HG03521 (cell line): Measurements from ENCODE around the gene ATG13.

Experiments
- ATAC-seq: cut with Tn5 transposase; IDR thresholded peaks from one replicate; pipeline ENCODE4 v1.9.1; 2021; ENCODE audit warnings: mild to moderate bottlenecking, moderate library complexity; ENCODE audit not compliant: unreplicated experiment

Gene ATG13

DNA sequence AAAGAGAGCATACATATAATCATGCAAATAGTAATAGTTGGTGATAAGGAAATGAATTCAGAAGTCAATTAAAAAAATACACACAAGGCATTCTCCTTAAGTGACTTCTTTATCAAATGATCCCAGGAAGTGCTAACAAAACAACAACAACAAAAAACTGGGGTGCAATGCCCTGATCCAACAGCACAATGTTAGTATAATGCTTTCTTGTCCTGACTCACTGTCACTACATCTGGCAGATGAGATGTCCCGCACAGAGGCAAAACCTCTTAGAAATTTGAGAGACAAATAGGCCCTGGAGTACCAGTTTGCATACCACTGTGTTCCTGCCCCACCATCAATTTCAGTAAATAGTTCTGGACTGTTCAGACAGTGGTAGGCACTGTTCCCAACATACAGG lies 12.6 kb upstream of the ATG13 start:
- ATAC-seq, result no peak

DNA sequence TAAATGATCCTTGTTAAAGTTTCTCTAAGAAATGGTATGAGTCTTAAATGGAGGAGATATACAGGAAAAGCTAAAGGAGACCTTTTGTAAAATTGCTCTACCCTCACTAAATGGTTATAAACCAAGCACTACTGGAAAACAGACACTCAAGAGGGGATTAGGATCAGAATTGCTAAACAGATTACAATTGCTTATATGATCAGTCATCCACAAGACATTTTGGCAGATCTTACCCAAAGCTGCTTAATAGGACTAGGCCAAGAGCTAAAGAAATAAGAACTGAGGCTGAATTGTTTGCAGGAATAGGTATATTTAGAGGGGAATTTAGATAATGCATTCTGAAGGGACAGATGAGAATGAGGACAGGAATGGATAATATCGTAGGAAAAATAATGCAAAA lies 9.8 kb upstream of the ATG13 start:
- no peak for ATAC-seq

DNA sequence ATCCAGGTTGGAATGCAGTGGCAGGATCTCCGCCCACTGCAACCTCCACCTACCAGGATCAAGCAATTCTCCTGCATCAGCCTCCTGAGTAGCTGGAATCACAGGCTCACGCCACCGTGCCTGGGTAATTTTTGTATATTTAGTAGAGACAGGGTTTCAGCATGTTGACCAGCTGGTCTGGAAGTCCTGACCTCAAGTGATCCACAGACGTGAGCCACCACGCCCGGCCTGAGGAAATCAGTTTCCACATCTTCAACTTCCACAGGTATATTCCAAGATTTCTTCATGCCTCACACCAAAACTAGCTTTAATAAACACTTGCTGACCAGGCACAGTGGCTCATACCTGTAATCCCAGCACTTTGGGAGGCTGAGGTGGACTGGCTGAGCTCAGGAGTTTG lies 8.0 kb upstream of the ATG13 start:
- ATAC-seq, result no peak

DNA sequence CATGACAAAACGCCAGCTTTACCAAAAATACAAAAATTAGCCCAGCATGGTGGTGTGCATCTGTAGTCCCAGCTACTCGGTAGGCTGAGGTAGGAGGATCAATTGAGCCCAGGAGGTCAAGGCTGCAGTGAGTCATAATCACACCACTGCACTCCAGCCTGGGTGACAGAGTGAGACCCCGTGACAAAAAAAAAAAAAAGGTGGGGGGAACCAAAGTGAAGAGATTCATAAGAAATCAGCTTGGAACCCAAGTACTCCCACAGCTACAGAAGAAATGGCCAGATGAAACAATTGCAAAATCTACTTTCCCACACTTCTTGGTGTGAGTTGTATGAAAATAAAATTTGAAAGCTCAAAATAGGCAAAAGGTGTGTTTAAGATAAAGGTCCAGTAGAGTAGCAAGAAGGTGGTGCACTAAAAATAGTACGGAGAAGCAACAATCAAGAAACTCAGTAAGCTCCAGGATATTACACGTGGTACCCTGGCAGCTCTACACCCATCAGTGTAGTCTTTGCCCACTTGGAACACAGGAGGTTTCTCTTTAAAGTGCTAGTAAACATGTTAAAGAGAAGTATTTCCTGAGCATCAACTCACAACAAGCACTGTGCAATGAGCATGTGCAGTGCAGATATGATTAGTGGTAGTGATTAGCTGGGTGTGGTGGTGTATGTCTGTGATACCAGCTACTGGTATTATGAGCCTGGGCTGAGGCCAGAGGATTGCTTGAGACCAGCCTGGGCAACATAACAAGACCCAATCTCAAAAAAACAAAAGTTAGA lies 5.6 kb upstream of the ATG13 start:
- ATAC-seq, result no peak

DNA sequence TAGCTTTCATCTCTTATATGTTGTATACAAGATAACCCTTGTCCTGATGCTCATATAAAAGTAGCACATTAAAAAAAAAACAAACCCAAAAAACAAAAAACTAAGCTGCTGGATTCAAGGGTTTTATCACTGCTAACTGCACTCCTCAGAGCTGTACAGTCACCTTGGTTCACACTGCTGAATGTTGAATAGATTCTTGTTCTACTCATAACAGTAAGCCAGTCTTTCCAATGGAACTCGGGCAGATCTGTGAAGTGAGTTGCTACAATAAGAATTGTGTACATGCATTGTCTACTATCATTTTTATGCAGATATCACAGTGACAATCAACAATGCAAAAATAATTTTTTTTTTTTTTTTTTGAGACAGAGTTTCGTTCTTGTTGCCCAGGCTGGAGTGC lies 5.0 kb upstream of the ATG13 start:
- no peak for ATAC-seq

DNA sequence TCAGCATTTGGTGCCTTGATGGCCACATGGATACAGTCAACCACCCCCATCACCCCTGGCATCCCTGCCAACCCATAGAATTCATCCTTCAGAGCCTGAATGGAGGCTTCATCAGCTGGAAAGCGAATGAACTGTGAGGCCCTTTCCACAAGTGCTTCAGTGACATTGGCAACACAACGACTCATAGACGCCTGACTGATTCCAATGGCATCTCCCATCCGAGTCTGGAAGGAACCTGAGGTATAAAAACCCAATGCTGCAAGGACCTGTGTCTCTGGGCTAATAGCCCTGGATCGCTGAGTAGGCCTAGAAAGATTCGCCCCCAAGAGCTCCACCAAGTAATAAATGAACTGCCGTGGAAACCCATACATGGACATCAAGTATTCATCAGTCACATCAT lies 1.6 kb upstream of the ATG13 start:
- no peak for ATAC-seq

DNA sequence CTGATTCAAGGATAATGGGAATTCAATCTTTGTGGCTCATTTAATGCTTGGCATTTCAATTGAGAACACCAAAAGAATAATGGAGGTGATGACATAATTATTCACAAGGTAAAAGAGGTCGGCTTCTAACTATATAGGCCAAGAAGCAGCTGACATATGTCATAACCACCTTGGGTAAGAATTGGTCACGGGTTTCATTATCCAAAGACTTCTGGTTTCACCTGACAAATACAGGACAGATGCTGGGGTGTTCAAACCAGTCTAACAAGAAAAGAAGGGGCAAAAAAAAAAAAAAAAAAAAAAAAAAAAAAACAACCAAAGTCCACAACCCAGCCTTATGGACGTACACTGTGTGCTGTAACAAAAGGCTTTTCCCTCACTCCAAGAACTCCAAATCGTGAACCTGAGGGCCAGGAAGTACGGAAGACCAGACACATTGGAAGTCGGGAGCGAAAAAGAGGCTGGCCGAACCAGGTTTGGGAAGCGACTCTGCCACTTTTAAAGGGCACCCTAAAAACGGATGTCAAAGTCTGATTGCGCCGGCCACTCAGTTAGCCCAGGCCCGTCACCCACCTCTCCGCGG lies 711 bp upstream of the ATG13 start:
- ATAC-seq, result no peak

DNA sequence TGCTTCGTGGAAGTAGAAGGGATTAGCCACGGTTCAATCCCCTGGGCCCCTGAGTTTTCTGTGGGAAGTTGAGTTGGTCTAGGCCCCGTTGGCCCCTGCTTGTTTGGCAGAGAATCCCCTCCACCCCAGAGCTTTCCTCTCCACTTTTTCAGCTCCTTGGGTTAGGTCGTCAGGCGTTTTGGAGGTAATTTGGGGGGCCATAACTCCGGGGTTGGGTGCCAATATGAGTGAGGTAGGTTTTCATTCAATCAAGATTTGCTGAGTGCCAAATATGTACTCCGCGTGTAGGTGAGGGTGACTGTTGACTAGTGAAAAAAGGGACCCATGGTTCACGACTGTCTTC lies 590 bp downstream of the ATG13 start:
- ATAC-seq, result no peak

DNA sequence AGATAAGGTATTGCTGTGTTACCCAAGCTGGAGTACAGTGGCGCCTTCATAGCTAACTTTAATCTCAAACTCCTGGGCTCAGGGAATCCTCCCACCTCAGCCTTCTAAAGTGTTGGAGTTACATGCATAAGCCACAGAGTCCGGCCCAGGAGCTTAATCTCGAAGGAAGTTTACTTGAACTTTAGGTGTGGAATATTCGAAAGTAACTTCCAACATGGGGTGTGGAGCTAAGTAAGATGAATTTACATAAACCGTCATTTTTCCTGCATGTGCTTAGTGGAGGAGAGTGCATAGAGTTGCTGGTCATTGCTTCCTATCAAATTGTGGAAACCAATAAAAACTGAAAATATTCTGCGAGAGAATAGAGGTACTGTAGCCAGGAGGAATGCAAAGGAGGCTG lies 1.5 kb downstream of the ATG13 start:
- ATAC-seq, result no peak

DNA sequence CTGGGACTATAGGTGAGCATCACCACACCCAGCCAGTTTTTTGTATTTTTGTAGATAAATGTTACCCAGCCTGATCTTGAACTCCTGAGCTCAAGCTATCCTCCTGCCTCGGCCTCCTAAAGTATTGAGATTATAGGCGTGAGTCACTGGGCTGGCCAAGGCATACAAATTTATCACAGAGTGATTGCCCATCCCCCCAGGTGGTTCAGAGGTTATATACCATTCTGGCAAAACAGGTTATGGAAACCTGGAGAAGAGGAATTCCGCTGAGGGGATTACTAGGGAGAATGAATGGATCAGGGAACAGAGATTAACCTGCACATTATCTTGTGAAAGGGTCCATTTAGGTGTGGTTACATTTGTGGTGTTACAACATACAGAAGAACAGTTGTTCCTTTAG lies 8.1 kb downstream of the ATG13 start:
- no peak for ATAC-seq

DNA sequence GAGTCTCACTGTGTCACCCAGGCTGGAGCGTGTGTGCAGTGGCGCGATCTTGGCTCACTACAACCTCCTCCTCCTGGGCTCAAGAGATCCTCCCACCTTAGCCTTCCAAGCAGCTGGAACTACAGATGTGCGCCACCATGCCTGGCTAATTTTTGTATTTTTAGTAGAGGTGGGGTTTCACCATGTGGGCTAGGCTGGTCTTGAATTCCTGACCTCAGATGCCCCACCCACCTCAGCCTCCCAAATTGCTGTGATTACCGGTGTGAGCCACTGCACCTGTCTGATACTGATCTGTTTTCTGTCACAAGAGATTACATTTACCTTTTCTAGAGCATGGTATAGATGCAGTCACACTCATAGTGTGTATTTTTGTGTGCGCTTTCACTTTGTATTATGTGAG lies 11.6 kb downstream of the ATG13 start:
- ATAC-seq, result no peak

DNA sequence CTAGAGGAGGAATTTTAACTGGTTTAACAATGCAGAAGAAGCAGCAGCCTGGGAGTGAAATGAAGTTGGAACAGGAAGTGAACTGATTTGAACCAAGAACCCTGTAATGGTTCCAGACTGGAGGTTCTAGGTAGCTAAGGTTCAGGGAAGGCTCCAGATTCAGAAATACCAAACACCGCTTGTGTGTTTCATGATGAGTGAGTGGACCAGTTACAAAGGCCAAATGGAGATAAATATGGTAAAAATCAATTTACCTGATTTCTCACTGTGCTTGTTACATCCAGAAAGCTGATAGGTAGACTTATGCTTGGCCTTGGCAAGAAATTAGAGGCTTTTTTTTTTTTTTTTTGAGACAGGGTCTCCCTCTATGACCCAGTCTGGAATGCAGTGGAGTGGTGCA lies 12.9 kb downstream of the ATG13 start:
- no peak for ATAC-seq

DNA sequence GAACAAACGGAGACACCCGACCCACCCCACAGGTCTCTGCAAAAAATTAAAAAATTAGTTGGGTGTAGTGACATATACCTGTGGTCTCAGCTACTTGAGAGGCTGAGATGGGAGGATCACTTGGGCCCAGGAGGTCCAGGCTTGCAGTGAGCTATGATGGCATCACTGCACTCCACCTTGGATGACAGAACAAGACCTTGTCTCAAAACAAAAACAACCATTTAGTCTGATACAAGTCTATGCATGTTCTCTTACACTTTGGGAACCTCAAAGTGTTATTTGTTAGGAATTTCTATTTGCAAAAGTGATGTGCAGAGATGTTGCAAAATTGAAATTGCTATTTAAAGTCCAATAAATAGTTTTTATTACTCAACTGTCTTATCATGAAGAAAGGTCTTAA lies 14.3 kb downstream of the ATG13 start:
- ATAC-seq, result no peak

DNA sequence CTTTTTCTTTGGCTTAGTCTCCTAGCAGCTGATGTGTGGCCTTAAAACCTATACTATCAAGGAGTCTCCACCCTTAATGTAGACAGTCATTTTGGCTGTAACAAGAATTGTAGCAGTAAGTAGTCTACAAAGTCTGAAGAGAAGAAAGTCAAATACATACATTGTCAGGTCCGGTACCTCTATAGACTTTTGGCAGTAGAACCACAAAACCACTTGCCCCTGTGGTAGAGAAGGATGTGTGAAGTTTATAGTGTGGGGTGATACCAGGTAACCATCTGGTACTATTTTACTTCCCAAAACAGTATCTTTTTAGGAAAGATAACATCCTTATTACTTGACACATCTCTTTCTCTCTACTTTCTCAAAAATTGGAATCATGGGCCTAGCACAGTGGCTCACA lies 15.1 kb downstream of the ATG13 start:
- no peak for ATAC-seq

DNA sequence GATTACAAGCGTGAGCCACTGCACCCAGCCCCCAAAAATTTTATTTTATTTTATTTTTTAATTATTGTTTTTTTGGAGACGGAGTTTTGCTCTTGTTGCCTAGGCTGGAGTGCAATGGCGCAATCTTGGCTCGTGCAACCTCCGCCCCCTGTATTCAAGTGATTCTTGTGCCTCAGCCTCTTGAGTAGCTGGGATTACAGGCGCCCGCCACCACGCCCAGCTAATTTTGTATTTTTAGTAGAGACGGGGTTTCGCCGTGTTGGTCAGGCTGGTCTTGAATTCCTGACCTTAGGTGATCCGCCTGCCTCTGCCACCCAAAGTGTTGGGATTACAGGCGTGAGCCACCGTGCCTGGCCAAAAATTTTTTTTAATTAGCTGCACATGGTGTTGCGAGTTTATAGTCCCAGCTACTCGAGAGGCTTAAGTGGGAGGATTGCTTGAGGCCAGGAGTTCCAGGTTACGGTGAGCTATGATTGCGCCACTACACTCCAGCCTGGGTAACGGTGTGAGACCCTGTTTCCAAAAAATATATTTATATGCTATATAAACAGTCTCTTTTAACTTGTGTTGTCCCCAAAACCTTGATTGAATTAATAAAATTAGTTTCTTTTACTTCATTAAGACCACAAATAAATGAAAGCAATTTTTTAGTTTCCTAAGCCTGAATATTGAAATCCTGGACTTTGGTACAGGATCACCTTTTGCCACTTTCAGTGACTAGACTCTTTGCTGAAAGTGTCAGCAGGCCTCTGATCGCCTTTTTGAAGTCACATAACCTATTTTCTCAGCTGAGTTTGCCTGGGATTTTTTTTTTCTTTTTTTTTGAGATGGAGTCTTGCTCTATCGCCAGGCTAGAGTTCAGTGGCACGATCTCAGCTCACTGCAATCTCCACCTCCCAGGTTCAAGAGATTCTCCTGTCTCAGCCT lies 16.2 kb downstream of the ATG13 start:
- no peak for ATAC-seq

DNA sequence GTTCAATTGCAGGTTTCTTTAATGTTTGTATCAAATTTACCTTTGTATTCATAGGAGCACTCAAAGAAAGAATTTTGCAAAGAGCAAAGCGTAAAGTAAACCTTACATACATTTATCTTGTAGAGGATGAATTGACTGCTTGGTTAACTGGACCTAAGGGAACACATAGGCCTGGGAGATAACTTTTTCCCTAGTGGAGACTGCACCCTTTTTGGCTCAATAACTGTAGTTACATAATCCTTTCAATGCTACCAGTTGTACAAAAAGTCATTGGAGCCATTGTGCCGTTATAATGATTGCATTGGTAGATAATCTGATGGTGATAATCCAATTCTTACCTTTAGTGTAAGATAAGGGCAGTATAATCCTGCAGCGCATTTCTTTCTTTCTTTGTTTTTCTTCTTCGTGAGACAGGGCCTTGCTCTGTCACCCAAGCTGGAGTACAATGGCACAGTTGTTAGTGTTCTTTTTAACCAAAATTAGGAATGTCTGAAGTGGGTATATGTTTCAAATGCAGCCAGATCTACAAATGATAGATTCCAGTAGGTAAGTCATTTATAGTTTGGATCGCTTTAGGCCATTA lies 18.3 kb downstream of the ATG13 start:
- no peak for ATAC-seq

DNA sequence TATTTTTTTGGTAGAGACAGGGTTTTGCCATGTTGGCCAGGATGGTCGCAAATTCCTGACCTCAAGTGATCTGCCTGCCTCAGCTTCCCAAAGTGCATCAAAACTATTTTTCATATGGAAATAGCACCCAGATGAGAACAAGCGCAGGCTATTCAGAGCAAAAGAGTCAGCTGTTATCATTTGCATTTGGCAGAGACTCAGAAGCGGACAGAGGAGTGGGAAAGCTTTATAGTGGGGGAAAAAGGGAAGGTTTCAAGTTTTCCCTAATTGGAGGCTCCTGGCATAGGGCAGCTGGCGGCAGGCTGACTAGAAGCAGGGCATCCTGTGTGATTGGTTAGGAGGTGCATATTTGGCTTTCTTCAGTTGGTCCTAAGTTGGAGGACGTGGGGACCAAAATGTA lies 20.2 kb downstream of the ATG13 start:
- ATAC-seq, result no peak

DNA sequence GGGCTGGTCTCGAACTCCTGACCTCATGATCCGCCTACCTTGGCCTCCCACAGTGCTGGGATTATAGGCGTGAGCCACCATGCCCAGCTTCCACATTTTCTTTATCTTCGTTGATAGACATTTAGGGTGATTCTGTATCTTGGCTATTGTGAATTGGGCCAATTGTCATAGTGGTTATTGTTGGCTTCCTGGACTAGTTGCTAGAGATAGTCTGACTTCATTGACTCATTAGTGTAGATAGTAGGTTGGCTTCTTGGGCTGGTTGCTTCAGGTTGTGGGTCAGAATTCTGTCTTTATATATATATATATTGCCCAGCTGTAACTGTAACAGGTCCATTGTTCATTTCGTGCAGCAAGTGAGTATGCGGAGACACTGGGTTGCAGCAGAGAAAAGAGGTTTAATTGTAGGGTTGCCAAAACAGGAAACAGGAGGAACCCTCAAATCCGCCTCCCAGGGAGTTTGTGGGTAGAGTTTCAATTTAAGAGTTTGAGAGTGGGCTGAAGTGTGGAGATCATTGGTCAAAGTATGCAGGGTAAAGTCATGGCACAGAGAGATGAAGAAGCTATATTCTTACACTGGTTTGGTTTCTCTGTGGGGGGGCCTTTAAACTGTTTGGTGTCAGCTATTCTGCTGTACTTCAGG lies 22.0 kb downstream of the ATG13 start:
- no peak for ATAC-seq

DNA sequence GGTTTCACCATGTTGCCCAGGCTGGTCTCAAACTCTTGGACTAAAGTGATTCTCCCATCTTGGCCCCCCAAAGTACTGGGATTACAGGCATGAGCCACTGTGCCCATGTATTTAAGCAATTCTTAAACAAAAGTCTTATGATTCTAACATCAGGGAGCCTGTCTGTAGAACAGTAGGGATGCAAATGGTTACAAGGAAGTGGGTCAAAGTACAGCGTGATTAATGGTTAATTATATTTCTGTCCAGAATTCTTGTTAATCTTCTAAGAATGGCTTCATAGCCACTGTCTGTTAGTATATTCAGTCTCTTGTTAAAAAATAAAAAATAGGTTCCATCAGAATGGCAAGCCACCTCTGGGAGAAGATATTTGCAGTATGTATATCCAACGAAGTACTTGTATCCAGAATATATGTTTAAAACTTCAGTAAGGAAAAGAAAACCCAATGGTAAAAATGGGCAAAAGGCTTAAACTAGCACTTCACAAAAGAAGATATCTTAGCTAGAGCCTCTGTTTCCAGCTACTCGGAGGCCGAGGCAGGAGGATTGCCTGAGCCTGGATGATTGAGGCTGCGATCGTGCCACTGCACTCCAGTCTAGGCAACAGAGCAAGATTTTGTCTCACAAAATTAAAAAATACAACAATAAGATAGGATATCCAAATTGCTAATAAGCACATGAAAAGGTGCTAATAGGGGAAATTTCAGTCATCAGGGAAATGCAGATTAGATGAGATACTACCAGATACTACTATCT lies 22.9 kb downstream of the ATG13 start:
- ATAC-seq, result no peak

DNA sequence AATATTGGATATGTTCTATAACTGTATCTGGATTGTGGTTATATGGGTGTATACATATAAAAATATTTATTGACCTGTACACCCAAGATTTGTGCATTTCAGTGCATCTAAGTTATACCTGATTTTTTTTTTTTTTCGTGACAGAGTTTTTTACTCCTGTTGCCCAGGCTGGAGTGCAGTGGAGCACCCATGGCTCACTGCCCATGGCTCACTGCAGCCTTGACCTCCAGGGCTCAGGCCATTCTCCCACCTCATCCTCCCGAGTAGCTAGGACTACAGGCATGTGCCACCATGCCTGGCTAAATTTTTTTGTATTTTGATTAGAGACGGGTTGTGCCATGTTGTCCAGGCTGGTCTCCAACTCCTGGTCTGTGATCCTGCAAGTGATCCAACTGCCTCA lies 24.3 kb downstream of the ATG13 start:
- no peak for ATAC-seq
